ENCODE data around the gene KANK4.

Gene KANK4

GRCh38 chr1:62299426-62300200 is 19.6 kb downstream of the KANK4 start:
- no peak for DNase-seq (ENCODE audit: low spot score)
- Histone ChIP-seq H3K4me2 (ENCODE audit: insufficient read depth, low read length, poor library complexity, severe bottlenecking) (no peak overlapping the region), H4K91ac (ENCODE audit: low read depth, low read length, poor library complexity) (no peak overlapping the region), H3K27me3 (ENCODE audit: control insufficient read depth in 3 of 3, insufficient read depth in 3 of 3, low read depth in 1 of 3, low read length in 3 of 3) (peaks cover 0 to 5% (median 0%) of the 10 kb centered on the region in 3 experiments), H3K14ac (ENCODE audit: low read length) (no peak overlapping the region), H3K9ac (ENCODE audit: low read depth, low read length, poor library complexity) (no peak overlapping the region), H2AK5ac (ENCODE audit: low read depth, low read length) (peak overlapping the region; percentile 22), H4K8ac (ENCODE audit: low read depth, low read length) (no peak overlapping the region), H2BK120ac (ENCODE audit: low read depth, low read length) (no peak overlapping the region), H3K27ac (replicated peaks; ENCODE audit: low read length) (no peak overlapping the region), H3K4me3 (ENCODE audit: low read length in 2 of 2) (no peak overlapping the region), H3K23ac (ENCODE audit: low read depth, low read length, poor library complexity) (no peak overlapping the region), H3K4me1 (ENCODE audit: control insufficient read depth in 2 of 2, insufficient read depth in 1 of 2, low read depth in 1 of 2, low read length in 2 of 2) (peaks cover 0 to 21% of the 10 kb centered on the region in 2 donors), H2BK12ac (ENCODE audit: low read length) (peak overlapping the region; percentile 92), H3K18ac (ENCODE audit: low read length) (peak overlapping the region; percentile 71), H2BK15ac (ENCODE audit: low read length) (peak overlapping the region; percentile 25), H3K79me1 (ENCODE audit: low read depth, low read length) (no peaks in the 10 kb centered on the region), H2BK5ac (ENCODE audit: low read length) (peak overlapping the region; percentile 42), H3K9me3 (replicated peaks in 1 of 2; ENCODE audit: control insufficient read depth in 2 of 2, insufficient read depth in 1 of 2, low read depth in 1 of 2, low read length in 2 of 2) (no peaks in the 10 kb centered on the region), H3K36me3 (replicated peaks in 1 of 2; ENCODE audit: control insufficient read depth in 2 of 2, insufficient read depth in 2 of 2, low read length in 2 of 2) (no peaks in the 10 kb centered on the region), H3K4ac (ENCODE audit: low read length) (no peak overlapping the region), H2AFZ (ENCODE audit: low read length) (peak overlapping the region; percentile 43)
- WGBS, 2 donors (ENCODE audit: extremely low coverage in 2 of 2, insufficient read length in 2 of 2, insufficient replicate concordance in 1 of 2), result no CpG with 5 or more reads among the region's 8 CpGs

GRCh38 chr1:62295921-62296491 is 23.2 kb downstream of the KANK4 start:
- H2BK5ac ChIP-seq (ENCODE audit: low read length), result no peak overlapping the region
- DNase-seq (ENCODE audit: low spot score), result no peak
- H3K79me1 ChIP-seq (ENCODE audit: low read depth, low read length), result no peaks in the 10 kb centered on the region
- H2BK120ac ChIP-seq (ENCODE audit: low read depth, low read length), result no peak overlapping the region
- no peak overlapping the region for H3K27ac ChIP-seq (replicated peaks; ENCODE audit: low read length)
- no peak overlapping the region for H2BK12ac ChIP-seq (ENCODE audit: low read length)
- H2AK5ac ChIP-seq (ENCODE audit: low read depth, low read length), result no peak overlapping the region
- H2AFZ ChIP-seq (ENCODE audit: low read length), result no peak overlapping the region
- no peak overlapping the region for H3K9ac ChIP-seq (ENCODE audit: low read depth, low read length, poor library complexity)
- peaks cover 0 to 20% of the 10 kb centered on the region in 2 donors for H3K4me1 ChIP-seq (ENCODE audit: control insufficient read depth in 2 of 2, insufficient read depth in 1 of 2, low read depth in 1 of 2, low read length in 2 of 2)
- no peak overlapping the region for H3K4me3 ChIP-seq (ENCODE audit: low read length in 2 of 2)
- no peak overlapping the region for H3K18ac ChIP-seq (ENCODE audit: low read length)
- H3K14ac ChIP-seq (ENCODE audit: low read length), result no peak overlapping the region
- no peak overlapping the region for H3K4ac ChIP-seq (ENCODE audit: low read length)
- H3K36me3 ChIP-seq (replicated peaks in 1 of 2; ENCODE audit: control insufficient read depth in 2 of 2, insufficient read depth in 2 of 2, low read length in 2 of 2), result no peaks in the 10 kb centered on the region
- no peak overlapping the region for H2BK15ac ChIP-seq (ENCODE audit: low read length)
- no peak overlapping the region for H3K4me2 ChIP-seq (ENCODE audit: insufficient read depth, low read length, poor library complexity, severe bottlenecking)
- H4K8ac ChIP-seq (ENCODE audit: low read depth, low read length), result no peak overlapping the region
- no CpG with 5 or more reads among the region's 6 CpGs for WGBS, 2 donors (ENCODE audit: extremely low coverage in 2 of 2, insufficient read length in 2 of 2, insufficient replicate concordance in 1 of 2)
- H3K9me3 ChIP-seq (replicated peaks in 1 of 2; ENCODE audit: control insufficient read depth in 2 of 2, insufficient read depth in 1 of 2, low read depth in 1 of 2, low read length in 2 of 2), result no peaks in the 10 kb centered on the region
- no peaks in the 10 kb centered on the region for H3K27me3 ChIP-seq (ENCODE audit: control insufficient read depth in 3 of 3, insufficient read depth in 3 of 3, low read depth in 1 of 3, low read length in 3 of 3)
- no peak overlapping the region for H4K91ac ChIP-seq (ENCODE audit: low read depth, low read length, poor library complexity)
- H3K23ac ChIP-seq (ENCODE audit: low read depth, low read length, poor library complexity), result no peak overlapping the region

DNA sequence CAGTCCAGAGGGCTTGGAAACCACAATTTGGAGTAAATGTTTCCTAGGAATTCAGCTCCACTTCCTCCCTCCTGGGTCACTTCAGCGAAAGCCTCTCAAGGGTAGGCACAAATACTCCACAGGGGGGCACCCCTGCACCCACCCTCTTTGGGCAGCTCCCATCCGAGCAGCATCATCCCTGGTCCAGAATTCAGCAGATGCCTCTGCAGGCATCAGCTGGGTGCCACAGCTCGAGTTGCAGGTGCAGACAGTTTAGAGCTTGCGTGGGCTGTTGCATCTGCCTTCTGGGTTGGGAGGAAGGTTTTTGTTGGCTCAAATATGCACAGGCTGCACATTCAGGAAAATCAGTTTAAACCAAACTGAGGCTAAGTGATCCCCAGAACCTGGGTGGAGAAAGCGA is 25.0 kb downstream of the KANK4 start:
- H2BK15ac ChIP-seq (ENCODE audit: low read length), result no peak overlapping the region
- no CpG with 5 or more reads among the region's 5 CpGs for WGBS, 2 donors (ENCODE audit: extremely low coverage in 2 of 2, insufficient read length in 2 of 2, insufficient replicate concordance in 1 of 2)

DNA sequence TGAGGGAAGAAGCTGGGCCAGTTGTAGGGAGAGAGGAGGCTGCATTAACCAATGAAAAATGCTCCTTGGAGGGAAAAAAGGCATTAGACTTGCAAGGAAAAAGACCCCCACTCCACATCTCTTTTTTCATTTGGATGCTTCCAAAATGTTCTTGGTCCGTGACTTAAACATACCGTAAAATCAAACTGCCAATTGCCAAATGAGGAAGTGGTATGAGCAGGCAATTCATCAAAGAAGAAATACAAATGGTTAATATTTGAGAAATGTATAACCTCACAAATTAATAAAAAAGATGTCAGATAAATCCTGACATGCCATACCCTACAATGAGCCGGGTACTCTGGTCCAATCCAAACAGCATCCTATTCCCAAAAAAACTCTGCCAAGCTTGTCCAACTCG is 30.6 kb downstream of the KANK4 start:
- H3K14ac ChIP-seq (ENCODE audit: low read length), result no peak overlapping the region
- H3K4me2 ChIP-seq (ENCODE audit: insufficient read depth, low read length, poor library complexity, severe bottlenecking), result no peak overlapping the region
- no peak overlapping the region for H4K91ac ChIP-seq (ENCODE audit: low read depth, low read length, poor library complexity)
- H3K27me3 ChIP-seq (ENCODE audit: control insufficient read depth in 3 of 3, insufficient read depth in 3 of 3, low read depth in 1 of 3, low read length in 3 of 3), result peaks cover 0 to 33% (median 6%) of the 10 kb centered on the region in 3 experiments
- H3K4me1 ChIP-seq (ENCODE audit: control insufficient read depth in 2 of 2, insufficient read depth in 1 of 2, low read depth in 1 of 2, low read length in 2 of 2), result peaks cover 13 to 30% of the 10 kb centered on the region in 2 donors
- no peak overlapping the region for H2AFZ ChIP-seq (ENCODE audit: low read length)
- peak overlapping the region; percentile 18 for H3K27ac ChIP-seq (replicated peaks; ENCODE audit: low read length)
- no peak overlapping the region for H2BK12ac ChIP-seq (ENCODE audit: low read length)
- DNase-seq (ENCODE audit: low spot score), result no peak
- H3K79me1 ChIP-seq (ENCODE audit: low read depth, low read length), result no peaks in the 10 kb centered on the region
- no peak overlapping the region for H3K18ac ChIP-seq (ENCODE audit: low read length)
- no CpG with 5 or more reads among the region's 4 CpGs for WGBS, 2 donors (ENCODE audit: extremely low coverage in 2 of 2, insufficient read length in 2 of 2, insufficient replicate concordance in 1 of 2)
- H2AK5ac ChIP-seq (ENCODE audit: low read depth, low read length), result no peak overlapping the region
- H3K36me3 ChIP-seq (replicated peaks in 1 of 2; ENCODE audit: control insufficient read depth in 2 of 2, insufficient read depth in 2 of 2, low read length in 2 of 2), result no peaks in the 10 kb centered on the region
- H2BK5ac ChIP-seq (ENCODE audit: low read length), result no peak overlapping the region
- no peak overlapping the region for H4K8ac ChIP-seq (ENCODE audit: low read depth, low read length)
- H3K4ac ChIP-seq (ENCODE audit: low read length), result no peak overlapping the region
- H2BK15ac ChIP-seq (ENCODE audit: low read length), result no peak overlapping the region
- no peak overlapping the region for H3K9ac ChIP-seq (ENCODE audit: low read depth, low read length, poor library complexity)
- H3K9me3 ChIP-seq (replicated peaks in 1 of 2; ENCODE audit: control insufficient read depth in 2 of 2, insufficient read depth in 1 of 2, low read depth in 1 of 2, low read length in 2 of 2), result no peaks in the 10 kb centered on the region
- no peak overlapping the region for H3K4me3 ChIP-seq (ENCODE audit: low read length in 2 of 2)
- H3K23ac ChIP-seq (ENCODE audit: low read depth, low read length, poor library complexity), result no peak overlapping the region
- H2BK120ac ChIP-seq (ENCODE audit: low read depth, low read length), result no peak overlapping the region

More for the DNA sequence above, 25.0 kb downstream of the KANK4 start:
- no peak overlapping the region for H2BK12ac ChIP-seq (ENCODE audit: low read length)
- H3K14ac ChIP-seq (ENCODE audit: low read length), result no peak overlapping the region
- H2BK120ac ChIP-seq (ENCODE audit: low read depth, low read length), result no peak overlapping the region
- no peak overlapping the region for H2BK5ac ChIP-seq (ENCODE audit: low read length)
- peaks cover 0 to 11% of the 10 kb centered on the region in 2 donors for H3K4me1 ChIP-seq (ENCODE audit: control insufficient read depth in 2 of 2, insufficient read depth in 1 of 2, low read depth in 1 of 2, low read length in 2 of 2)
- H4K91ac ChIP-seq (ENCODE audit: low read depth, low read length, poor library complexity), result no peak overlapping the region
- no peaks in the 10 kb centered on the region for H3K9me3 ChIP-seq (replicated peaks in 1 of 2; ENCODE audit: control insufficient read depth in 2 of 2, insufficient read depth in 1 of 2, low read depth in 1 of 2, low read length in 2 of 2)
- H3K36me3 ChIP-seq (replicated peaks in 1 of 2; ENCODE audit: control insufficient read depth in 2 of 2, insufficient read depth in 2 of 2, low read length in 2 of 2), result no peaks in the 10 kb centered on the region
- H3K9ac ChIP-seq (ENCODE audit: low read depth, low read length, poor library complexity), result no peak overlapping the region
- no peak for DNase-seq (ENCODE audit: low spot score)
- no peak overlapping the region for H4K8ac ChIP-seq (ENCODE audit: low read depth, low read length)
- no peak overlapping the region for H3K23ac ChIP-seq (ENCODE audit: low read depth, low read length, poor library complexity)
- H3K4me3 ChIP-seq (ENCODE audit: low read length in 2 of 2), result no peak overlapping the region
- no peak overlapping the region for H2AFZ ChIP-seq (ENCODE audit: low read length)
- H2AK5ac ChIP-seq (ENCODE audit: low read depth, low read length), result peak overlapping the region; percentile 47
- H3K18ac ChIP-seq (ENCODE audit: low read length), result peak overlapping the region; percentile 44
- H3K27me3 ChIP-seq (ENCODE audit: control insufficient read depth in 3 of 3, insufficient read depth in 3 of 3, low read depth in 1 of 3, low read length in 3 of 3), result no peaks in the 10 kb centered on the region
- no peaks in the 10 kb centered on the region for H3K79me1 ChIP-seq (ENCODE audit: low read depth, low read length)
- no peak overlapping the region for H3K4me2 ChIP-seq (ENCODE audit: insufficient read depth, low read length, poor library complexity, severe bottlenecking)
- no peak overlapping the region for H3K27ac ChIP-seq (replicated peaks; ENCODE audit: low read length)
- no peak overlapping the region for H3K4ac ChIP-seq (ENCODE audit: low read length)
